ENCODE data around the gene PRRT1. TPM values are rescaled to one million over a fixed set of nuclear protein-coding genes. Genes with fewer than 3 reads are reported as not detected.

The PRRT1 gene
- total RNA-seq, 1 experiment from 2014 or later: 0.10 TPM

DNA sequence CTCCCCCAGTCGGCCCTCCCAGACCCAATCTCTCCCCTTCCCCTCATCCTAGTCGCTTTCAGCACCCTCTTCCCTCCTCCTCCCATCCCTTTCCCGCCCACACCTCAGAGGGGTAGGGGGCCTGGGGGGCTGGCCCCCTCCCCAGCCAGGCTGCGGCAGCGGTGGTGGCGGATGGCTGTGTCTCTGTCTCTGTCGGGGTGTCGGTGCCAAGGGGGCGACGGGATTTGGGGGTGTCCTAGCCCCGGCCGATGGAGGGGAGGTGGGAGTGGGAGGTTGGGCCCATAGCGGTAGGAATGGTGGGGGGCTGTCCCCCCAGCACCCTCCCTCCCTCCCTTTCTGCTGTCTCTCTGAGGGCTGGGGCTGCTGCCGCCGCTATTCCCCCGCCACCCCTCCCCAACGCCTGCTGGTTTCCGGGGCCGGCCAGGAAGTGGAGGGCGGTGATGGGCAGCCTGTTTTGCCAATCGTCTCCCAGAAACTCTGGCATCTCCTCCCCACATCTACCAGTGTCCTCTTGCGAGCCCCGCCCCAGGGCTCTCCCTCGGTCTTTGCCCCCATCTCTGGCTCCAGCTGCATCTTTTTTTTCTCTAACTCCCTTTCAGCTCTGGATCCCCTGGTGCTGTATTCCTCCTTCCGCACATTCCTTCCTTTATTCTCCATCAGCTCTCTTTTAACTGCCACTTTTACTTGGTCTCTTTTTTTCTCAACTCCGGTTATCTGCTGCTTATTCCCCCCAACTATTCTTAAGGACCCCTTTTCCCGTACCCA, 24.2 kb upstream of the PRRT1 start, which contains the start of gene AGPAT1:
AGPAT1 (minus strand) TSS at position 374 of the 765 bp plus-strand sequence. CDS start 4,588 bp downstream, outside the sequence.
- peak; percentile 91 for DNase-seq (ENCODE audit: low spot score)

DNA sequence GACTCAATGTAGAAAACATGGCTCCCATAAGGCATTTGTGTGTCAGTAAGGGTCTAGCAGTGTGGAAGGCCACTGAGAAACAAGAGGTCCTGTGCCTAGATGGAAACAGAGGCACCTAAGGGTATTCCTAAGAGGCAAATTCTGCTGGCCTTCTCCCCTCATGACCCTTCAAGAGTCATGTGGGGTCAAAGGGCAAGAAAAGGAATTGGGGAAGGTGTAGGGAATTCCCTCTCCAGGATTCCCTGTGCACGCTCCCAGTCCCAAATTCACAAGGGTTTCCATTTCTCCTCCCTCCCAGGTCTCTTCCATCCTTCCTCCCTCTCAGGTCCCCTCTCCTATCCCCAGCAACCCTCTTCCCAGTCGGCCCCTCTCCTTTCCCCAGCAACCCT, 23.6 kb upstream of the PRRT1 start:
- no peak for DNase-seq (ENCODE audit: low spot score)

DNA sequence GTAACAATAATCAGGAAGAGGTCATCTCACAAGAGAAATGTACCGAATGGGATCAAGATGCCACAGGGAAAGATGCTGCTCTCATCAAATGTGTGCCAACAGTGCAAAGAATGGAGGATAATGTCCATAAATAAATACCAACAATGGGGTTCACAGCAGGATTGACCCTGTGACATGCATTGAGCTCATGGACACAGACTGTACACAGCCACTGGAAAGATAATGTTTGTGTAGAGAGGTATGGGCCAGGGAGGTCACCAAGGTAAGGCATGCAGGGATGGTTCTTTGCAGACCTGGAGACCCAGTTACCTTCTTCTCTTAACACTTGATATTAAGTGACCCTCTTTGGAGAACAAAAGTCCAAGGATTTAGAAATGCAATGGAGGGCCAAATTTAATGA, 22.7 kb upstream of the PRRT1 start:
- no peak for DNase-seq (ENCODE audit: low spot score)

DNA sequence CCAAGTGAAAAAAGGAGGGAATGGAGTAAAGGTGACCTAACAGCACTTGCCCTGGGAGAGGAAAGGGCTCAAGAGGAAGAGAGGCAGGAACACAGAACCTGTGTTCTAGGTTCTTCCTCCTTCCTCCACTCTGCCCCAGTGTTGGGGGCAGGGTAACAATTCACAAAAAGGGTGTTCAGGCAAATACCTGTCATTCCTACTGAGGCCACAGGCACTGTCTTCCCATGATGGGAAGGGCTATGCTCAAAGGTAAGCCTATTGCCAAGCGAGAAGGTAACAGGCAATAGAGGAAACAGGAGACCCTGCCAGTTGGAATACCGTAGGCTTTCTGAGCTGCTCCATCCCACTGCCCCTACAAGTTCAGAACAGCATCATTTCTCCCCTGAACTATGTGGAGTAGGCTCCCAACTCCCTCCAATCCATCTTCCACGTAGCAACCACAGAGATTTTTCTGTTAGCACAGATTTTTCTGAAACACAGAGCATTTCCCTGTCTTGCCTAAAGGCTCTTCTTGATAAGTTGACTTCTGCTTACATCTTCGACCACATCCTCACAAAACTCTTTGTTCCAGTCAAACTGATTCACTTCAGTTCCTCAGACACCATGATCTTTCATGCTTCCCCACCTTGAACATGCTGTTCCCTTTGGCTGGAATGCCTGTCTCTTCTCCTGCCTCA, 21.4 kb upstream of the PRRT1 start:
- no peak for DNase-seq (ENCODE audit: low spot score)

DNA sequence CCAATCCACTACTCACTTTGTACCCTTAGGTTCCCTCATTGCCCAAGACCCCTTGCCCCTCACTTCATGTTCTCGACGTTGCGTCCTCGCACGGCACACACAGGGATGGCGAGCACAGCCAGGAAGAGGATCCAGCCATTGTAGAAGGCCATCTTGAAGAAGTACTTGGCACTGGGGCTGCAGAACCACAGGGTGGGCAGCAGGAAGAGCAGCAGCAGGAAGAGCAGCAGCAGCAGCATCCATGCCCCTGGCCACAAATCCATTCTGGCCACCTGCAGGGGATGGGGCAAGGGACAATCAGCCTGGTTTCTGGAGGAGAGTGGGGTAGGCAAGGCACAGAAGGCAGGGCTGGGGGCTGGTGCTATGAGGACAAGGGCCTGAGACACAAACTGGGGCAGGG, 19.5 kb upstream of the PRRT1 start:
- DNase-seq (ENCODE audit: low spot score): no peak

DNA sequence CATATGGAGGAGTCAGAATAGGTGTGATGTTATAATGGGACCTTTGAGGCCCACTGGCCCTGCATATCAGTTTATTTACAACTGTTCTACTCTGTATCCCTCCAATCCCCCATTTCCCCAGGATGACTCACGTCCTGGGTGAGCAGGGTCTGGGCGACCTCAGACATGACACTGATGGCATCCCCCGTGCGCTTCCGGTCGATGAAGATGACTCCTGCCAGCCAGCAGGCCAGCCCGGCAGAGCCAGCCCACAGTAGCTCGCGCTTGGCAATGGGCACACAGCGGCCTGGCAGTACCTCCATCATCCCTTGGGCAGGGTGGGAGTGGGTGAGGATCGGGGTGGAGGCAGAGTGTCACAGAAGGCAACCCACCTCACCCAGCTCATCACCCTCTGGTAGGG, 18.6 kb upstream of the PRRT1 start:
- DNase-seq (ENCODE audit: low spot score): no peak

DNA sequence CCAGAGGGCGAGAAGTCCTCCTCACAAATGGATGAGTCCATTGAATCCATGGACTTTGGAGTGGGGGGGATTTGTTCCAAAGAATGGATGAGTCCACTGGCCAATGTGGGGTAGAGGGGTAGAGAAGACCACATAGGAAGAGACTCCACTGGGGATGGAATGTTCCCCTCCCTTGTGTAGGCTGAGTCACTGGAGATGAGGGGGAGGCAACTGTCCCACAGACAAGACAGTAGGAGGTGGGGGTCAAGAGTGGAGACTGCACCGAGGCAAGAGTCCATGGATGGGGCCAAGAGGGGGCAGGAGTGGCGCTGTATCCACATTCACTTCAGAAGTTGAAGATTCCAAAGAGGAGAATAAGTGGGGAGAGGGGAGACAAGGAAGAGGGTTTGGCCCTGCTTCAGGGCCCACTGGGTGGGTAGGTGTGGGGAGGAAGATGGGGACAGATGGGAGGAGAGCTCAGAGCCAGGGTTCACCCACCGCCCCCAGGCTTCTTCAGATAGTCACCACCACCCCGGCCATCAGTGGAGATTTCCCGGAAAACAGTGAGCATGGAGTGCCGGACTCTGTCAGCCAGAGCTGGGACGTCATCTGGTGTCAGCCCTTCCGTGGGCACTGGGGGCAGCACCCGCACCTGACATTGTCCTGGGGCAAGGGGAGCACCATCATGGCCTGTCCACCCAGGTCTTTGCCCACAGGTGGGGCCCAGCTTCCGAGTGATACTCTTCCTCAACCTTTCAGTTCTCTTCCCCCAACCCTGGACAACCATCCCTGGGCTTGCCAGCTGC, 17.3 kb upstream of the PRRT1 start:
- DNase-seq (ENCODE audit: low spot score): no peak

DNA sequence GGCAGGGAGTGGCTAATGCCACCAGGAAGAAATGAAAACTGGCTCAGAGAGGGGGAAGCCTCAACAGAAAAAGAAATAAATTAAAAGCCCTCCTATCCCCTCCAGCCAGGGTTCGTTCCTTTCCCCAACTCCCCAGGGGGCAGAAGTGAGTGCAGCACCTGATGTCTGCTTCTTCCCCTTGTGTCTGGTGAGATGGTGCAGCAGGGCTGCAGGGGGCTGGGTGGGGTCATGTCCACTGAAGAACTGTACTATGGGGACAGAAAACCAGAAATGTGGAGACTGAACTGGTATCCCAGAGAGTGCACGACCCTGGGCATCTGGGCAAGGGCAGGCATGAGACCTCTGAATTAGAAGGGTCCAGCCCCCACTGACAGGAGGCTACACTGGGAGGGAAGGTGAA, 16.6 kb upstream of the PRRT1 start:
- DNase-seq (ENCODE audit: low spot score): no peak

DNA sequence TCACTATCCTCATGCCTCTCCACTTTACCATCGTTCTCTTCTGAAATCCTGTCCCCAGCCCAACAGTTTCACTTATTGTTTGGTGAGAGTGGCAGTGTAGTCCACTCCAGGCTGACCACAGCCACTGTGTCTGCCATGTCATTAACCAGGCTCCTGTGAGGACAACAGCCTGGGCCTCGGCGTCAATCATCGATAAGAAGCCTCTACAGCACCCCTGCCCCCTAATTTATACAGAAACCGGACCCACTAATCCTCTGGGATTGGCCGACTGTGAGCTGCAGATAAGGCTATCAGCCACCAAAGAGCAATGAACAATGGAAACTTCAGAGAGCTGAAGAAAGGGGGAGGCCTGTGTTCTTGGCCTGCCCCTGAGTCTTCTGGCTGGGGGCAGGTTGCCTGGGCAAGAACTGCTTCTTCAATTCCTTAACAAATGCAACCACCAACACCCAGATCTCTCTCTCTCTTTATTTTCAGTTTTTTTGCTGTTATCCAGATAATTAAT, 16.1 kb upstream of the PRRT1 start:
- no peak for DNase-seq (ENCODE audit: low spot score)

DNA sequence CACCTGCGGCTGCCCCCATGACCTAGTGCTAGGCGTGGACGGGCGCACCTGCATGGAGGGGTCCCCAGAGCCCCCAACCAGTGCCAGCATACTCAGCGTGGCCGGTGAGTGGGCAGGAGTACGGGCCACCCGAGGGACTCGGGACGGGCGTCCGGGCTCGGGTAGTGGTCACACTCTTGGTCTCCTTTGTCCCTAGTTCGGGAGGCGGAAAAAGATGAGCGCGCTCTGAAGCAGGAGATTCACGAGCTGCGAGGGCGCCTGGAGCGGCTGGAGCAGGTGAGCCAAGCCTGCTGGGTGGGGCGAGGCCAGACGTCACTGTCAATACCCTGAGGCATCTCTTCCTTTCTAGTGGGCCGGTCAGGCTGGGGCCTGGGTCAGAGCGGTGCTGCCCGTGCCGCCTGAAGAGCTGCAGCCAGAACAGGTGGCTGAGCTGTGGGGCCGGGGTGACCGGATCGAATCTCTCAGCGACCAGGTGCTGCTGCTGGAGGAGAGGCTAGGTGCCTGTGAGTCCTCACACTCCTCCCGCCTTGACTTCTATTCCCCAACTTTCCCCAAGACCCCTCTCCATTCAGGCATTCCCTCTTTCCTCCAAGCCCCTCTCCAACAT, 15.5 kb upstream of the PRRT1 start:
- DNase-seq (ENCODE audit: low spot score): no peak

DNA sequence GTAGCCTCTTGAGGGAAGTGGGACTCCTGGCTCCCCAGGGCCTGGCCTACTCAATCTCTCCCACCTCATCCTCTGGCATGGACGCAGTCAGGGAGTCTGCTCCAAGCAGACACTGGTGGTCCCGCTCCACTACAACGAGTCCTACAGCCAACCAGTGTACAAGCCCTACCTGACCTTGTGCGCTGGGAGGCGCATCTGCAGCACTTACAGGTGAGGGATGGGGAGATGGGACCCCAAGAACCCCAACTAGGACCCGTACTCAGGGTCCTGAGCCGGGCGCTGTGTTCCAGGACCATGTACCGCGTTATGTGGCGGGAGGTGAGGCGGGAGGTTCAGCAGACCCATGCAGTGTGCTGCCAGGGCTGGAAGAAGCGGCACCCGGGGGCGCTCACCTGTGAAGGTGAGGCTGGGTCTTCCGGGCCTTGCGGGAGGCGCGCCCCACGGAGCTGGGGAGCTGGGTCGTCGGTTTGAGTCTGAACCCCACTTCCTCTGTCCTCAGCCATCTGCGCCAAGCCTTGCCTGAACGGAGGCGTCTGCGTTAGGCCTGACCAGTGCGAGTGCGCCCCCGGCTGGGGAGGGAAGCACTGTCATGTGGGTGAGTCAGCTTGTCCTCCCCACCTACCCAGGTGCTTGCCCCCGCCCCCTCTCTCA, 14.8 kb upstream of the PRRT1 start:
- no peak for DNase-seq (ENCODE audit: low spot score)

DNA sequence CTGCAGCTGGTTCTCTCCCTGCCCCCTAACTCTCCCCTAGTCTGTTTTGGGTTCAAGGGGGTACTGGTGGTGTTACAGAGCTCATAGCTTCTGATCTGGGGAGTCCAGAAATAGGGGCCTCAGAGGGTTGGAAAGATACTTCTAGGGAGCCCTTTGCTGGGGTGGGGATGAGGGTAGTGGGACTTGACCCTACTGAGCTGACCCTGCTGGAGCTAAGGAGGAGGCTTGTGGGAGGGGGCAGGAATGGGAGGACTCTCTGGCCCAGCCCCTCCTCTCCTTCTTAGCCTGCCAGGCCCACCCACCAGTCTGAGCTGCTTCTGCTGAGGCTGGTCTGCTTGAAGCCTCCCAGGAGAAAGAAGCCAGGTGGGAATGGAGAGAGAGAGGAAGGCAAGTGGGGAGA, 12.6 kb upstream of the PRRT1 start, which contains the start of gene EGFL8:
EGFL8 (plus strand) TSS at position 301 of the 400 bp plus-strand sequence. CDS start 1,571 bp downstream, outside the sequence.
- DNase-seq (ENCODE audit: low spot score): no peak

DNA sequence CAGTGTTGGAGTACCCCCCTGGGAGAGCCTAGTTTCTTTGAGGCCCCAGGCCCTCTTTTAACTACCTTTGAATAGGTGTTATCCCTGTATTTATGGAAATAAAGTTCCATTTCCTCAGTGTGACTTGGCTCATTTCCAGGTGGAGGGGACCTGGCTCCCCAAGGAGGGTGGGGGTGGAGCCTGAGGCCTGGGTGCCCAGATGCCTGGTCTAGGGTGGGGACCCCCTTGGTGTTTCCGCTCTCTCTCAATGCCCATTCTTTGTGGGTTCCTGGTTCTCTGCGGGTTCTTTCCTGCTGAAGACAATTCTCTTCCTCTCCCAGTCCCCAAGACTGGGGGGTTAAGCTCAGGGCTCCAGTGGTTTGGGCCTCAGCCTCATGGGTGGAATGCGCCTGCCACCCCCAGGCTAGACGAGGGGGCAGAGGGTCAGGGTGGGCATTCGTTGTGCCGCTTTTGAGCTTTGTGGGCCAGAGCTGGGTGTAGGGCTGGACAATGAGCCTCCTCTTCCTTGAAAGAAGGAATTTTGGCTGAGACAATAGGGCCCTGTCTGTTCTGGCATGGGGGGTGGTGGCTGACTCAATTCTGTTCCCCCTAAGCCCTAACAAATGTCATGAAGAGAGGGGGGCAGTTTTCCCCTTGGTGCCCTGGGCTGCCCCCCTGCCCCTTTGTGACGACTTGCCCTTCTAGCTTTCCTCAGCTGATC, 12.0 kb upstream of the PRRT1 start:
- DNase-seq (ENCODE audit: low spot score): no peak

DNA sequence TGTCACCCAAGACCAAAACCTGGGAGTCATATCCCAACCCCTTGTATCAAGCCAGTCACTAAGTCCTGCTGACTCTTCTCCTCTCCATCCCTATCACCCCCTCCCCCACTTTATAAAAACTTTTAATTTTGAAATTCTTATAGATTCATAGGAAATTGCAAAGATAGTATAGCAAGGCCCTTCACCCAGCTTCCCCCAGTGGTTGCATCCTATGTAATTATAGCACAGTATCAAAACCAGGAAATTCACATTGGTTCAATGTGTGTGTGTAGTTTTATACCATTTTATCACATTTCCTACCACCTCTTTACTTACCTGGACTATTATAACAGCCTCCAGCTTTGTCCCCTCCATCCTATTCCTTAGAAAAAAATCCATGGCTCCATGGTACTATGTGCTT, 6.3 kb upstream of the PRRT1 start:
- DNase-seq (ENCODE audit: low spot score): no peak

DNA sequence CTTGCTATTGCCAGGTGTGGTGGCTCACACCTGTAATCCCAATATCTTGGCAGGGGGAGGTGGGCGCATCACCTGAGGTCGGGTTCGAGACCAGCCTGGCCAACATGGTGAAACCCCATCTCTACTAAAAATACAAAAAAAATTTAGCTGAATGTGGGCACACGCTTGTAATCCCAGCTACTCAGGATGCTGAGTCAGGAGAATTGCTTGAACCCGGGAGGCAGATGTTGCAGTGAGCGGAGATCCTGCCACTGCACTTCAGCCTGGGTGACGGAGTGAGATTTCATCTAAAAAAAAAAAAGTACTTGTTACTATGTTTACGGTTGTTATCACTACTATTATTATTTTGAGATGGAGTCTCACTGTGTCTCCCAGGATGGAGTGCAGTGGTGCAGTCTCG, 5.2 kb upstream of the PRRT1 start:
- DNase-seq (ENCODE audit: low spot score): no peak

DNA sequence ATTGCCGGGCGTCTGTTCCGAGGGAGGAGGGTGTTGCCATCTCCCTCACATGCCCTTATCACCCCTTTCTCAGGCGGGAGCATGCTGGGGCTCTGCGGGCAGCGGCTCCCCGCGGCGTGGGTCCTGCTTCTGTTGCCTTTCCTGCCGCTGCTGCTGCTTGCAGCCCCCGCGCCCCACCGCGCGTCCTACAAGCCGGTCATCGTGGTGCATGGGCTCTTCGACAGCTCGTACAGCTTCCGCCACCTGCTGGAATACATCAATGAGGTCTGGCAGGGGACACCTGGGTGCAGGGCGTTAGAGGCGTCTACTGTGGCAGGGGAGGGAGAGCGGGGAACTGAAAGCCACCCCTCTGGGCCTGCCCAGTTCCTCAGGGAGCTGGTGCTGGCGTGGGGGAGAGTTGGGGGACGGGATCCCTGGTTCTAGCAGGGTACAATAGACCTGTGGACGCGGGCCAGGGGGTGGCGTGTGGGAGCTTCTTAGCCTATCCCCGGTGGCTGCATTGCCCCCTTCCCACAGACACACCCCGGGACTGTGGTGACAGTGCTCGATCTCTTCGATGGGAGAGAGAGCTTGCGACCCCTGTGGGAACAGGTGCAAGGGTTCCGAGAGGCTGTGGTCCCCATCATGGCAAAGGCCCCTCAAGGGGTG, 2.9 kb upstream of the PRRT1 start:
- DNase-seq (ENCODE audit: low spot score): peak; percentile 76

DNA sequence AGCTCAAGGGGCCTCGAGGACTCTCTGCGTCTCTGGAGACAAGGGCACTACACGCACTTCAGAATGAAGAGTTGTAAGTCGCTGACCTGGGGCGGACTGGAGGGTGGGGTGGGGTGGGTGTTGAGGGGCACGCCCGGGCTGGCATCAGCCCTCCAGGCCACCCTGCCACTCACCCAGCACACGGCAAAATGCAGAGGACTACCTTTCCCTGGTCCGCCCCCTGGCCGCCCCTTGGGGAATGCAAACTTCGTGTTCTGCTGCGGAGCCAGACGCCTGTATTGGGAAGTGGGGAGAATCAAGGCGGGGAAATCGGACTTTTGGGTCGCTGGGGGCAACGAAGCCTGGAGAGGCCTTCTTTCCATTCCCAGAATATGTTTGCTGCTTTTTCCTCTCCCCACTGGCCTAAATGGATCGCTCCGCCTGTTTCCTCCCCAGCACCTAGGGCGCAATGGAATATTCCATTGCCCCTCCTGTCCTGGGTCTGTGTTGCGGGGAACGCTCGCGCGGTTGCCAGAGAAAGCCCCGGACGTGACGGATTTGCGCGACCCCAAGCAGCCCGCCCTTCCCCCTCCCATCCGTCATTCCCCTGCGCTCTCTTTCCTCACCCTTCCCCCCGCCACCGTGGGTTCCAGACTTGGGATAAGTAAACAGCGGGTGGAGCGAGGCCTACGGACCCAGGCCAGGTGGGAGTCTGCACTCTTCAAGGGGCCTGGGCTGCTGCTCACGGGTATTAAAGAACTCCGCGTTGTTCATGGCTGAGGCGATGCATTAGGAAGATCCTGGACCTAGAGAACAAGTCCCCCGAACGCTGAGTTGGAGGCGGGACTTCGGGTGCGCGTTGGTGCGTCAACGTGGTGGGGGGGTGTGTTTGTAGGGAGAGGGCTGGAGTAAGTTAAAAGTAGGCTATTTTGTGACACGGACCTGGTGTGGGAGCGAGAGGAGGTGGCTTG, 2.1 kb upstream of the PRRT1 start, which contains the start of gene PPT2:
PPT2 (plus strand) TSS at position 578 of the 950 bp plus-strand sequence. CDS start 454 bp downstream, outside the sequence.
- DNase-seq (ENCODE audit: low spot score): peak; percentile 90

DNA sequence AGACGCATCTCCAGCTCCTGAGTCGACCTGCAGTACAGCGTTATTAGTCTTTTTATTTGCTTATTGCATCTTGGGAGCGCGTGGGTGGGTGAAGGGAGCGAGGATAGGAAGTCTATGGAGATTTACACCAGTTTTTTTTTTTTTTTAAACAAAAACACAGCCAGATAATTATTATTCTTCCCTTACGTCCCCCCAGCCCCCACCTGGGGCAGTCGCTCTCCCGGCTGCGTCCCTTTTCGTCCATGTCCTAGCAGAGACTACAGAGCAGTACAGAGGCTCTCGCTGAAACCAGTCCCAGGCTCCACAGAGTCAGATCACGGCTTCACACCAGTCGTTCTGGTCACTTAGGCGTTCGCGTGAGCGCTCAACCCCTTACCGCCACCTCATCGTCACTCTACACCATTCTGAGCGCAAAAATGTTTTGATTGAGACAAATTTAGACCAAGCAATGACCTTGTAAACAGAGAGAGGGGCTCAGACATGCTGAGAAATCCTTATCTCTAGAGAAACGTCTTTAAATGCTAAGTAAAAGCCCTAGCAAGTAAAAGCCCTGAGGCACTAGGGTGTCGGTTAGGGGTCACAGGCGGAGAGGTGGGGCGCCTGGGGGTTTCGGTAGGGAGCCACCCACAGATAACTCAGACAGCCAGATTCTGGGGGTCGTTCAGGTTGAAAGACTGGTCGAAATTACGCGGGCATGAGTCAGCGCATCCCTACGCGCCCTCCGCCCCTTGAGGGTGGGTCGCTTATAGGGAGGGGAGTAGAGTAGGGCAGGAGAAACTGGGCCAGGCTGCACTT, 1.2 kb upstream of the PRRT1 start:
- DNase-seq (ENCODE audit: low spot score): peak; percentile 32

Data from H4 (cell line).